Nephron progenitor cell (in vitro differentiated cells): ENCODE measurements around the gene TBKBP1.

Experiments
- DNase-seq: peaks from one replicate; pipeline ENCODE4 v3.0.0; 2021
- H3K27ac Mint-ChIP-seq: 2 replicates; pipeline ENCODE4 v1.8.0; 2021; ENCODE audit warnings: mild to moderate bottlenecking, moderate library complexity, mixed read lengths
- H3K27me3 Mint-ChIP-seq: 2 replicates; pipeline ENCODE4 v1.8.0; 2021; ENCODE audit warnings: mild to moderate bottlenecking, low read depth, mixed read lengths; ENCODE audit not compliant: poor library complexity
- H3K36me3 Mint-ChIP-seq: 2 replicates; pipeline ENCODE4 v1.8.0; 2021; ENCODE audit warnings: low read depth, mixed read lengths
- H3K4me1 Mint-ChIP-seq: 2 replicates; pipeline ENCODE4 v1.8.0; 2021; ENCODE audit warnings: mixed read lengths
- H3K4me3 Mint-ChIP-seq: 2 replicates; pipeline ENCODE4 v1.8.0; 2021; ENCODE audit warnings: mild to moderate bottlenecking, moderate library complexity, mixed read lengths
- H3K9me3 Mint-ChIP-seq: 2 replicates; pipeline ENCODE4 v1.8.0; 2021; ENCODE audit warnings: mild to moderate bottlenecking, moderate library complexity, mixed read lengths
- TF ChIP-seq, protein P1 (sequence below): fragments of 200-600 bp; sonication (generic); IDR thresholded peaks from 2 replicates; pipeline ENCODE4 v1.5.0; 2021; ENCODE audit warnings: antibody characterized with exemption

TBKBP1 gene

GRCh38 chr17:47693731-47694580, at the start of gene TBKBP1:
TSS of gene TBKBP1 (plus strand) at chr17:47694161. CDS start at chr17:47696113, 1,952 bp downstream.
- Mint-ChIP-seq H3K27me3 (peaks cover 5% of the 10 kb centered on the region), H3K36me3 (no peaks in the 10 kb centered on the region), H3K4me3 (peak within 1 kb of the TSS; percentile 94), H3K9me3 (no peaks in the 10 kb centered on the region), H3K4me1 (peaks cover 62% of the 10 kb centered on the region), H3K27ac (peak within 1 kb of the TSS; percentile 94)
- peak; percentile 88 for DNase-seq
- TF ChIP-seq, protein P1, sequence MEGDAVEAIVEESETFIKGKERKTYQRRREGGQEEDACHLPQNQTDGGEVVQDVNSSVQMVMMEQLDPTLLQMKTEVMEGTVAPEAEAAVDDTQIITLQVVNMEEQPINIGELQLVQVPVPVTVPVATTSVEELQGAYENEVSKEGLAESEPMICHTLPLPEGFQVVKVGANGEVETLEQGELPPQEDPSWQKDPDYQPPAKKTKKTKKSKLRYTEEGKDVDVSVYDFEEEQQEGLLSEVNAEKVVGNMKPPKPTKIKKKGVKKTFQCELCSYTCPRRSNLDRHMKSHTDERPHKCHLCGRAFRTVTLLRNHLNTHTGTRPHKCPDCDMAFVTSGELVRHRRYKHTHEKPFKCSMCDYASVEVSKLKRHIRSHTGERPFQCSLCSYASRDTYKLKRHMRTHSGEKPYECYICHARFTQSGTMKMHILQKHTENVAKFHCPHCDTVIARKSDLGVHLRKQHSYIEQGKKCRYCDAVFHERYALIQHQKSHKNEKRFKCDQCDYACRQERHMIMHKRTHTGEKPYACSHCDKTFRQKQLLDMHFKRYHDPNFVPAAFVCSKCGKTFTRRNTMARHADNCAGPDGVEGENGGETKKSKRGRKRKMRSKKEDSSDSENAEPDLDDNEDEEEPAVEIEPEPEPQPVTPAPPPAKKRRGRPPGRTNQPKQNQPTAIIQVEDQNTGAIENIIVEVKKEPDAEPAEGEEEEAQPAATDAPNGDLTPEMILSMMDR, result no peak

- TF ChIP-seq, protein P1, result no peak
- H3K27me3 Mint-ChIP-seq, result peaks cover 4% of the 10 kb centered on the region
- peaks cover 21% of the 10 kb centered on the region for H3K4me1 Mint-ChIP-seq
- H3K4me3 Mint-ChIP-seq, result no peak overlapping the region
- no peak for DNase-seq
- H3K27ac Mint-ChIP-seq, result no peak overlapping the region
- H3K9me3 Mint-ChIP-seq, result no peaks in the 10 kb centered on the region
- H3K36me3 Mint-ChIP-seq, result peaks cover 6% of the 10 kb centered on the region
Observed at GRCh38 chr17:47644324-47644723, 49.6 kb upstream of the TBKBP1 start.

- Mint-ChIP-seq H3K36me3 (peaks cover 33% of the 10 kb centered on the region), H3K9me3 (no peaks in the 10 kb centered on the region), H3K27ac (peak within 1 kb of the TSS; percentile 99), H3K4me1 (peaks cover 57% of the 10 kb centered on the region), H3K4me3 (peak within 1 kb of the TSS; percentile 90), H3K27me3 (peaks cover 10% of the 10 kb centered on the region)
- TF ChIP-seq, protein P1, result no peak
- DNase-seq, result peak; percentile 97
Observed at GRCh38 chr17:47649153-47649971, 44.6 kb upstream of the TBKBP1 start, which contains the start of gene KPNB1. TSS of gene KPNB1 (plus strand) at chr17:47649919. CDS start at chr17:47650245, 326 bp downstream.

DNA sequence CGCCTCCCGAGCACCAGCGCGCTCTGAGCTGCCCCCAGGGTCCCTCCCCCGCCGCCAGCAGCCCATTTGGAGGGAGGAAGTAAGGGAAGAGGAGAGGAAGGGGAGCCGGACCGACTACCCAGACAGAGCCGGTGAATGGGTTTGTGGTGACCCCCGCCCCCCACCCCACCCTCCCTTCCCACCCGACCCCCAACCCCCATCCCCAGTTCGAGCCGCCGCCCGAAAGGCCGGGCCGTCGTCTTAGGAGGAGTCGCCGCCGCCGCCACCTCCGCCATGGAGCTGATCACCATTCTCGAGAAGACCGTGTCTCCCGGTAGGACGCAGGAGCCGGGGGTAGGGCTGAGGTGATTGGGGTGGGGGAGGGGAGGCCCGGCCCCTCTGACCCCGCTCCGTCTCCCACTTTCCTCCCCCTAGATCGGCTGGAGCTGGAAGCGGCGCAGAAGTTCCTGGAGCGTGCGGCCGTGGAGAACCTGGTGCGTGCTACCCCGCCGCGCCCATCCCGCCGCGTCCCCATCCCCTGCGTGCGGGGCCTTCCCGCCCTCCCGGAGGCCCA, 43.9 kb upstream of the TBKBP1 start:
- Mint-ChIP-seq H3K27me3 (peaks cover 10% of the 10 kb centered on the region), H3K36me3 (peaks cover 36% of the 10 kb centered on the region), H3K4me1 (peaks cover 59% of the 10 kb centered on the region), H3K9me3 (no peaks in the 10 kb centered on the region), H3K4me3 (peak overlapping the region; percentile 90), H3K27ac (no peak overlapping the region)
- TF ChIP-seq, protein P1, result no peak
- no peak for DNase-seq

DNA sequence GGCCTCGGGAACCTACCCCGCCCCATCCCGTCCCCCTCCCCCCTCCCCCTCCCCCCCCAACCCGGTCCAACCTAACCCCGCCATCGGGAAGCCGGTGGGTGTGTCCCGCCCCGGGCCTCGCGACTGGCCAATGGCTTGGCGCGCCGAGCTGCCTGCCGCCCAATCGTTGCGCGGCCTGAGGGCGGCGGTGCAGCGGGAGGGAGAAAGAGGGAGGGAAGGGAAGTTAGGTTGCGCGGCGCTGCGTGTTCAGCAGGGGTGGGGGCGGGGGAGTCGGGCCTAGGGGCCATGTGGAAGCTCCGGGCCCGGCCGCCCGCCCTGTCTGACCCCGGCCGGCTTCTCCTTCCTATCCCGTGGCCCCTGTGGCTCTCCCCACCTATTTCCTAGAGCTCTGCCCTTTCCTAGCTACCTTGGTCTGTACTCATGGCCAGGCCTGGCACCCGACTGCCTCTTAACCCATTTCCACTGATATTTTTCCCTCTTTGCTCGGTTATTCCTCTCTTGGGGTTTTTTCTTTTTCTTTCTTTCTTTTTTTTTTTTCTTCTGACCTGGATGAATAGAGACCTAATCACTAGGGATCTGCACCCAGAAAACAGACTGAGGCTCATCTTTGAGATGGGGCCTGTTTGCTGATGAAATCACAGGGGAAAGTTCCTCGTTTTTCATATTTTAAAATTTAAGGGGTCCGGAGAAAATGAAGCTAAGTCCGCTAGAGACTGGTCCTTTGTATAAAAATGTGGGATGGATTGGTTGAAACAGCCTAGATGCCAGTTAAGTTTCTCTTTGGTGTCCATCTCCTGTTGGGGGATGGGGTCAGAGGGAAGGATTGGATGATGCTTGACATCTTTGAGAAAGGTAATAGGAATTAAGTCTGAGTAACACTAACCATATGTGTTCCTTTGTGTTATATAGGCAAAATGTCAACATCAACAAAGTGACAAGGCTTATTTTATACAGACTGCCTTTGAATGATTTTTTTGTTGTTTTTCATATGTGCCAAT, 43.1 kb upstream of the TBKBP1 start:
- H3K27me3 Mint-ChIP-seq, result peaks cover 10% of the 10 kb centered on the region
- TF ChIP-seq, protein P1, result no peak
- H3K9me3 Mint-ChIP-seq, result no peaks in the 10 kb centered on the region
- peak; percentile 92 for DNase-seq
- H3K27ac Mint-ChIP-seq, result peak overlapping the region; percentile 94
- H3K36me3 Mint-ChIP-seq, result peaks cover 43% of the 10 kb centered on the region
- peaks cover 66% of the 10 kb centered on the region for H3K4me1 Mint-ChIP-seq
- peak overlapping the region; percentile 90 for H3K4me3 Mint-ChIP-seq
